ENCODE data around the gene SDK2.
A peak's percentile ranks its signal among the peaks of the same experiment; 100 is the strongest.

SDK2 gene

GRCh38 chr17:73411313-73411747 lies 232.9 kb downstream of the SDK2 start:
- DNase-seq, result no peak

DNA sequence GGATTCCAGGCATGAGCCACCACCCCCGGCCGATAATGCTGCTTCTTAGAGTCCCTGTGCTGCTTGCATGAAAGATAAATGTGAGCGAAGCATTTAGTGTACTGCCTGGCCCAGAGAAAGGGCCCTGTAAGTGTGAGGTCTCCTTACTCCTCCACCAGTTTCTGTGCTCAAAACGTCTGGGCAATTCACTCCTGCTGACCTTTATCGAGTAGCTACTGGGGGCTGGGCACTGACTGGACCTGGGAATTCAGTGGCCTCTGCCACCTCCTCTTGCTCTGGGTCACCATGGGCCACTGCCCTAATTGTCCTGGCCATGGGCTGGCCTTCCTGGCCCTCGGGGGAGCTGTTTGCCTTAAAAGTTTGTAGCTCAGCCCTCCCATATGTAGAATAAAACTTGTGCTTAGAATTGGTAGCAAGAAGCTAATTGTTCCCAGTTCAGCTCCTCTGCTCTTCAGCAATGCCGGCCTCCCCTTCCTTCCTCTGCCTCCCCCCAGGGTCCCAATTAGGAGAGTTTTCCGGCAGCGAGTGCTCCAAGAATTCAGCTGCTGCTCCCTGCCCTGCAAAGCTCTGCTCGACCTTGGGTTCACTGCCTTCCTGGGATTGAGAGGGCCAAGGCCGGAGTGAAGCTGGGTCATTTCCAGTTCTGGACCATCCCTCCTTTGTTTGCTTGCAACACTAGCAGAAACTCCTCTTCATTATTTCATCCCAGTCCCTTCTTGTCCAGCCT lies 233.5 kb downstream of the SDK2 start:
- no peak for DNase-seq

GRCh38 chr17:73404246-73404645 lies 240.0 kb downstream of the SDK2 start:
- DNase-seq, result no peak

DNA sequence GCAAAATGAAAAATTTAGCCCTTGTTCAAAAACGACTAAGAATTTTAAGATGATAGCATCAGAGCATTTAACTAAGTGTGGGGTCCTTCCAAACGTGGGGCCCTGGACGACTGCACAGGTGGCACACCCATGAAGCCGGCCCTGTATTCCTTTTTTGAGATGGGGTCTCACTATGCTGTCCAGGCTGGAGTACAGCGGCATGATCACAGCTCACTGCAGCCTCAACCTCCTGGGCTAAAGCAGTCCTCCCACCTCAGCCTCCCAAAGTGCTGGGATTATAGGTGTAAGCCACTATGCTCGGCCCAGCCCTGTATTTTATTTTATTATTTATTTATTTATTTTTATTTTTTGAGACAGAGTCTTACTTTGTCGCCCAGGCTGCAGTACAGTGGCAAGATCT lies 241.8 kb downstream of the SDK2 start:
- no peak for DNase-seq

DNA sequence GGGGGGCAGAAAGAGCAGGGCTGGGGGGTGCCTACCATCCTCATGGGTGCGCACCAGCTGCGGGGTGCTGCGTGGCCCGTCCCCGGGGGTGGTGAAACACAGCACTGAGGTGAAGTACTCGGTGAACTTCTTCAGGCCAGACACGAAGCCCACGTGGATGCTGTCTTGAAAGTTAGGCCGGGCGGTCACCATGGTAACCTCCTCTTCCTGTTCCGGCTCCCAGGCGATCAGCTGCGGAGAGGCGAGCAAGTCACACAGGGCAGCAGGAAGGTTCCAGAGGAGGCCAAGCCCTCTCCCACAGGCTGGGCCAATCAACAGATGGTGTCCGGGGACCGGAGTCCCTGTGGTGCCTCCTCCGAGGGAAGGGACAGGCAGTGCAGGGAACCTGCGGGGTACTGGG lies 242.3 kb downstream of the SDK2 start:
- peak; percentile 40 to 66 for DNase-seq

DNA sequence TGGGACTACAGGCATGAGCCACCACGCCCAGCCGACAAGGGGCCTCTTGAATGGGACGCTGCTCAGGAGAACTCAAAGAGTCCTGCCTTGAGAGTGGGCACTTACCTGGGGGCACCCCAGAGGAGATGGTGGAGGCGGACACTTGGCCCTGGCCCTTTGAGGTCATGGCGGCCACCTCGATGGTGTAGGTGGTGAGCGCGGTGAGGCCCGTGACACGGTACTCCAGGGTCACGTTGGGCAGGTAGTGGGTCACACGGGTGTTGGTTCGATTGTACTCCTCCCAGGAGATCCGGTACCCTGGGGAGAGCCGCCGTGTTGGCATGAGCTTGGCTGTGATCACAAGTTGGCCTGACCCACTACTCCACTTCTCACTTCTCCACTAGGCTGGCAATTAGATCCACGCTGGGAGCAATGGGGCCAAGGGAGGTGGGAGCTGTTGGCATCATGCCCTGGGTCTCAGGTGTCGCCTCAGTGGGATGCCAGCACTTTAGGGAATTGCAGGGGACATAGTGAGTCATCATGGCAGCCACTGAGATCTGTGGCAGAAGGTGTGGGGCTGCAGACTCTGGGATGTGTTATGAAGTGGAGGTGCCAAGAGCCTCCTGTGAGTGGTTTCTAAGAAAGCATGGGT lies 243.2 kb downstream of the SDK2 start:
- no peak for DNase-seq

DNA sequence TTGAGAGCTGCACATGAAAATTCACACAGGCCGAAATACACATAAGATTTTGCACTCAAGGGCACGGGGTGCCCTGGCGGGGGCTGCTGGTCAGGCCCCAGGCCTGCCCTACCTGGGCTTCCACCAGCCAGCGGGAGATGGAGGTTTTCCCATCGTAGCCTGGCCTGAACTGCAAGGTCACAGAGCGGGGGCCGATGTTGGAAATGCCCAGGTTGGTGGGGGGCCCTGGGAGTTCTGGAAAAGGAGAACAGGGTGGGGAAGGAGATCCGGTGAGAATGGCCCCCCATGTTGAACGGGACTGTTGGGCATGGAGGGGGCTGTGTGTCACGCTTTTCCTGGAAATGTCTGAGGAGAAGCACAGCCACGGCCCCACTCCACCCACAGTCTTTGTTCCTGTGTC lies 245.2 kb downstream of the SDK2 start:
- DNase-seq, result no peak

DNA sequence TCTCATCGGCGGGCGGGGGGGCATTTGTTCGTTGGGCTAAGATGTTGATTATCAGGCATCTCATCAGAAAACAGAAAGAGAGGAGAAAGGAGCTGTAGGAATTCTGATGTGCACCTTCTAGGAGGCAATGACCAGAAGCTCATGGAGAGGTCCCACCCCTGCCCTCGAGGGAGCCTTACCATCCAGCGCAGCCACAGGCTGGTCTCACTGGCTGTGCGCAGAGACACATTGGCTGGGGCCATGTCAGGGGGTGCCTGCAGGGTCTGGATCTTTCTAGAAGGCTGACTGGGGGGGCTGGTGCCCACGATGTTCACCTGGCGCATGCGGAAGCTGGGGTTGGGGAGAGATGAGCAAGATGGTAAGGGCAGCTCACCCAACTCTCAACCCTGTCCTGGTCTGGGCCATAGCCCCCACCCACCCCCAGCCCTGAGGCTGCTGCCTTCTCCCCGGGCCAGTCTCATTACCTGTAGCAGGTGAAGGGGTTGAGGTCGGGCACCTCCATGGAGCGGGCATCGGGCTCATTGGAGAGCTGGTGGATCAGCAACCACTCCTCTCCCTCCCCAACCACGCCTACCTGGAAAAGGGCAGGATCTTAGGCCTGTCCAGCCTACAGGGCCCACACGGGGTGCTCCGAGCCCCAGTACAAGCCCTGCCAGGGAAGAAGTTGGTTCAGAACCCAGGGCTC lies 246.2 kb downstream of the SDK2 start:
- no peak for DNase-seq

- no peak for DNase-seq
Observed at GRCh38 chr17:73397278-73397826, 246.9 kb downstream of the SDK2 start.

- DNase-seq, result no peak
Observed at GRCh38 chr17:73396431-73397277, 247.6 kb downstream of the SDK2 start.

- no peak for DNase-seq
Observed at GRCh38 chr17:73394512-73395450, 249.5 kb downstream of the SDK2 start.

DNA sequence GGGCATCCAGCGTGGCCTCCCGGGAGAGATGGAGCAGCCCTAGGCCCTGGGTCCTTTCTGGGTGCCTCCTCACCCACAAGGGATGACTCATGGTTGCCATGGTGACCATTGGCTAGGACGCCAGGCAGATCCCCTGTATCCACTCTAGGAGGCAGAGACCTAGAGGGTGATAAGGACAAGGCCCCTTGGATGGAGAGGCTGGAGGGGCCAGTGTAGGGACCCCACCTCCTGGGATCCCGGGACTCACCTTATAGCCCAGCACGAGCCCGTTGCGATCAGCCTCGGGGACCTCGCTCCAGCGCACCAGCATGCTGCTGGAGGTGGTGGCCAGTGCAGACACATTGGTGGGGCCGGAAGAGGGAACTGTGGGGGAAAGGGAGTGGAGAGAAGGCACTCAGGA lies 250.3 kb downstream of the SDK2 start:
- DNase-seq, result no peak

- DNase-seq, result no peak
Observed at GRCh38 chr17:73393381-73393780, 250.9 kb downstream of the SDK2 start.

- DNase-seq, result no peak
Observed at GRCh38 chr17:73391331-73392265, 252.6 kb downstream of the SDK2 start.

DNA sequence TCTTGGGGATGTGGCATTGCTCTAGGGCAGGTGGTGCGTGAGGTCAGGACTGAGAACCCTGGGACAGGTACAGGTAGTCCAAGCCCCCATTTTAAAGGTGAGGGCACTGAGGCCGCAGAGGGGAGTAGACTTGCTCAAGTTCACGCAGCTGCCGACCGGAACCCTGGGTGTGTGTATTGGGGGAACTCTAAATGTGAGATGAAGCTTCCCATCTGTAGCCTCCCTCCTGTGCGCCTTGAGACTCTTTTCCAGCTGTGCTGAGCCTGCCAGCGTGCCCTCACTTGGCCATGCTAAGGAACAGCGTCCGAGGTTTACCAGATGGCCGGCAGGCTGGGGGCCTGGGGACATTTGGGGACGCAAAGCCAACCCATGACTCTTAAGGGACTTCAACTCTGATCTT lies 253.4 kb downstream of the SDK2 start:
- no peak for DNase-seq

GRCh38 chr17:73390221-73390620 lies 254.0 kb downstream of the SDK2 start:
- no peak for DNase-seq

DNA sequence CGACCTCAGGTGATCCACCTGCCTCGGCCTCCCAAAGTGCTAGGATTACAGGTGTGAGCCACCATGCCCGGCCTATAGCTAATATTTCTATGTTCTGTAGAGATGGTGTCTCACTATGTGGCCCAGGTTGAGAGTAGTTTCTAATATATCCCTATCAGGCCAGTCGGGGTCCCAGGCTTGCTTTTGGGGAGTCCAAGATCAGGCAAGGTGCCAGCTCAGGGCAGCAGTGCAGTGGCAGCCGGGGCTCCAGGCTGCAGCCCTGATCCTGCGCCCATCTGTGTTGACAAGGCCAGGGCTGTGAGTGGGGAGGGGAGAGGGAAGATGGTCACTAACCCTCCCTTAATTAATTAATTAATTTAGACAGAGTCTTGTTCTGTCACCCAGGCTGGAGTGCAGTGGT lies 254.8 kb downstream of the SDK2 start:
- no peak for DNase-seq

DNA sequence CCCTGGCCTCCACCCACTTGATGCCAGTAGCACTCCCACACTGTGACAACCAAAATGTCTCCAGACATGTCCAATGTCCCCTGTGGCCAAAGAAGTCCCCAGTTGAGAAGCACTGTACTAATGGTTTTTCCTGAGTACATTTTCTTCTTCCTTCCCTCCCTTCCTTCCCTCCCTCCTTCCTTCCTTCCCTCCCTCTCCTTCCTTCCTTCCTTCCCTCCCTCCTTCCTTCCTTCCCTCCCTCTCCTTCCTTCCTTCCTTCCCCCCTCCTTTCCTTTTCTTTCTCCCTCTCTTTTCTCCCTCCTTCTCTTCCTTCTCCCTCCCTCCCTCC lies 255.7 kb downstream of the SDK2 start:
- no peak for DNase-seq

DNA sequence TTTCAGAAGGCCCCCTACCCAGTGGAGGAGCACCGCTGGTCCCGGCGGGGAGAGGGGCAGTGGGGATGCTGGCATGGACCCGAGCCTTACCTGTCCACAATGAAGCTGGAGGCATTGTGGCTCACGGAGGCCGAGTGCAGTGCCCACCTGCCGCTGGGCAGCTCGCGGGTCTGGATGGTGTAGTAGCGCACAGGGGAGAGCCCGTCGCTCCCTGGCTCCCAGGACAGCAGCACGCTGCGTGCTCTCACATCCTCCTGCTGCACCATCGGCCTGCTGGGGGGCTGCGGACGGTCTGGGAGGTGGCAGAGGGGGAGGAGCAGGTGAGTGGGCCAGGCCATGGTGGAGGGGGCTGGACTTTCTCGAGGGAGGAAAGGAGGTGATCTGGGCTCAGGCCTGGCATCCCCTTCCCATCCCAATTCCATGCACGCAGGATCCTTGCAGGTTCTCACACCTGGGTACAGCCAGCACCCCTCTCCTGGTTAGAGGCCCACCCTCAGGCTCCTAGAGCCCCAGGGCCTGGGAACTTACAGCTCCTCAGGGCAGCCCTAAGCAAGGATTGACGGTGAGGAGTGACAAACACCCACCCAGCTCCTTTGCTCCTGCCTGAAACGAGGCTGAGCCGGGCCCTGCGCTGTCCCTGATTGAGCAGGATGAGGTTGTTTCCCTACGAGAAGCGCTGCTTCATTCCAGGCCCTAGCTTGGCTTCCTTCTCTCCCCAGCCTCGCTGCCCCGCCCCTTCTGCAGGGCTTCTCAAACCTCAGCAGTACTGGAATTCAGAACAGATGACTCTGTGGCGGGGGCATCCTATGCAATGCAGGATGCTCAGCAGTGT lies 256.3 kb downstream of the SDK2 start:
- DNase-seq, result no peak

GRCh38 chr17:73386561-73386960 lies 257.7 kb downstream of the SDK2 start:
- DNase-seq, result no peak
